B cell (primary cell): Measurements from ENCODE around the gene NUBPL.

ENCODE experiments used
- EZH2 ChIP-seq: IDR thresholded peaks from 2 replicates; pipeline ENCODE4 v1.6.1; 2012; ENCODE audit warnings: borderline replicate concordance, low read depth, mild to moderate bottlenecking, moderate library complexity, low read length; ENCODE audit not compliant: insufficient read depth, poor library complexity, severe bottlenecking
- TF ChIP-seq, protein P1 (sequence below): fragments of 200-600 bp; IDR thresholded peaks from one replicate; pipeline ENCODE4 v1.8.0; 2022; ENCODE audit warnings: antibody characterized with exemption, mild to moderate bottlenecking

DNA sequence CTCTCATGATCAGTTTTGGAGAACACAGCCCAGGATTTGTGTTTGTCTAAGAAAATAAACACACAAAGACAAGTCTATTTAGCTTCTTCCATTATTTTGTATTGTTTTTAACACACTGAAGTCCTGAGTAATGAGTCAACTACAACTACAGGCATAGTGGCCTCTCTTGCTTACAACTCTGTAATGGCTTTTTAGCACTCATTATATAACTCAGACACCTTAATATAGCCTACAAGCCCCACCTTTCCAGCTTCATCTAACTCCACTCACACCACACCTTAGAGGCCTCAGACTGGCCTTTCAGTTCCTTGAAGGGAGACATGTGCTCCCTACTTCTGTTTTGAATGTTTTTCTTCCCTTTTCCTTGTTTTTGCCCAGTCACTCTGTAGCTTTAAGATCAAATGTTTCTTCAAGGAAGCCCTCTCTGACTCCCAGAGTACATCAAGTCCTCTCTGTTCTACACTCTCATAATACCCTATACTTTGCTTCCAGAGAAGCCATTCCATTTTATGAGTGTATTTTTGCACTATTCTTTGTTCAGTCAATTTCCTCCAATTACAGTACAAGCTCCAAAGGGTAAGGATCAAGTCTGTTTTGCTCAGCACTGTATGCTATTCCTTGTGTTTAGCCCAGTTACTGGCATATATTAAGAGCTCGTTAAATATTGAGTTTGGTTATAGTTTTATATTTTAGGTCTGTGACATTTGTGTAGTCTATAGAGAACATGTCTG lies 282.3 kb downstream of the NUBPL start:
- TF ChIP-seq, protein P1, sequence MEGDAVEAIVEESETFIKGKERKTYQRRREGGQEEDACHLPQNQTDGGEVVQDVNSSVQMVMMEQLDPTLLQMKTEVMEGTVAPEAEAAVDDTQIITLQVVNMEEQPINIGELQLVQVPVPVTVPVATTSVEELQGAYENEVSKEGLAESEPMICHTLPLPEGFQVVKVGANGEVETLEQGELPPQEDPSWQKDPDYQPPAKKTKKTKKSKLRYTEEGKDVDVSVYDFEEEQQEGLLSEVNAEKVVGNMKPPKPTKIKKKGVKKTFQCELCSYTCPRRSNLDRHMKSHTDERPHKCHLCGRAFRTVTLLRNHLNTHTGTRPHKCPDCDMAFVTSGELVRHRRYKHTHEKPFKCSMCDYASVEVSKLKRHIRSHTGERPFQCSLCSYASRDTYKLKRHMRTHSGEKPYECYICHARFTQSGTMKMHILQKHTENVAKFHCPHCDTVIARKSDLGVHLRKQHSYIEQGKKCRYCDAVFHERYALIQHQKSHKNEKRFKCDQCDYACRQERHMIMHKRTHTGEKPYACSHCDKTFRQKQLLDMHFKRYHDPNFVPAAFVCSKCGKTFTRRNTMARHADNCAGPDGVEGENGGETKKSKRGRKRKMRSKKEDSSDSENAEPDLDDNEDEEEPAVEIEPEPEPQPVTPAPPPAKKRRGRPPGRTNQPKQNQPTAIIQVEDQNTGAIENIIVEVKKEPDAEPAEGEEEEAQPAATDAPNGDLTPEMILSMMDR, result no peak
- no peak for TF ChIP-seq EZH2
